Thoracic aorta (tissue), 2 donors: Measurements from ENCODE around the gene CXCL17. TPM values are rescaled to one million over a fixed set of nuclear protein-coding genes. Genes with fewer than 3 reads are reported as not detected.

Source experiments
- ATAC-seq: fragments of 150-250 bp; one replicate; pipeline ENCODE4 v1.8.0; 2017; ENCODE audit warnings: low read depth; ENCODE audit not compliant: insufficient number of reproducible peaks, low FRiP score
- DNase-seq: peaks from one replicate; pipeline ENCODE4 v3.0.0-alpha.2; 2020; ENCODE audit warnings: low spot score
- H3K27ac ChIP-seq, 2 donors: fragments of 200-600 bp; sonication (generic); 1 replicate in 1 of 2; 2 replicates in 1 of 2; pipeline ENCODE4 v1.5.1; 2016; ENCODE audit warnings: mild to moderate bottlenecking in 2 of 2, moderate library complexity in 2 of 2
- H3K27me3 ChIP-seq: fragments of 200-600 bp; sonication (generic); replicated peaks from 2 replicates; pipeline ENCODE4 v1.6.0; 2016; ENCODE audit warnings: mild to moderate bottlenecking; ENCODE audit not compliant: insufficient read depth
- H3K36me3 ChIP-seq: fragments of 200-600 bp; sonication (generic); one replicate; pipeline ENCODE4 v1.5.1; 2016
- H3K4me1 ChIP-seq, 2 donors: fragments of 200-600 bp; sonication (generic); 1 replicate in 1 of 2; 2 replicates in 1 of 2; pipeline versions ENCODE4 v1.5.1 to v1.6.0; 2016; ENCODE audit warnings: low read depth in 2 of 2, mild to moderate bottlenecking in 1 of 2; ENCODE audit not compliant: control insufficient read depth in 1 of 2
- H3K4me3 ChIP-seq: fragments of 200-600 bp; sonication (generic); 2 replicates; pipeline ENCODE4 v1.5.1; 2016; ENCODE audit warnings: mild to moderate bottlenecking
- H3K9me3 ChIP-seq: fragments of 200-600 bp; sonication (generic); 2 replicates; pipeline ENCODE4 v1.5.1; 2016
- CTCF ChIP-seq: fragments of 200-600 bp; sonication (generic); IDR thresholded peaks from one replicate; pipeline ENCODE4 v1.5.1; 2019; ENCODE audit warnings: antibody characterized with exemption
- total RNA-seq, 2 donors: library from RNA; depleted of rRNA; stranded (reverse); fragments of >200 nt; gene quantifications; one replicate each; pipeline versions ENCODE4 v1.1.0 to v1.2.3, GENCODE V29; 2016

CXCL17 gene
- total RNA-seq, 2 donors from 2014 or later: 1.6 TPM; not detected in 1

- Histone ChIP-seq H3K4me1 (peaks cover 9 to 17% of the 10 kb centered on the region in 2 donors), H3K27me3 (no peaks in the 10 kb centered on the region), H3K9me3 (no peaks in the 10 kb centered on the region), H3K4me3 (peak overlapping the region; percentile 85), H3K36me3 (no peaks in the 10 kb centered on the region), H3K27ac (no peak overlapping the region)
- peak; percentile 58 for ATAC-seq
- peak; percentile 59 for DNase-seq
- no peak for TF ChIP-seq CTCF
Measured at GRCh38 chr19:42423462-42424344, 19.0 kb downstream of the CXCL17 start.

GRCh38 chr19:42422901-42423461 is 19.8 kb downstream of the CXCL17 start:
- Histone ChIP-seq H3K36me3 (no peaks in the 10 kb centered on the region), H3K4me1 (peaks cover 9 to 17% of the 10 kb centered on the region in 2 donors), H3K9me3 (no peaks in the 10 kb centered on the region), H3K4me3 (peak overlapping the region; percentile 85), H3K27ac (no peak overlapping the region), H3K27me3 (no peaks in the 10 kb centered on the region)
- ATAC-seq: no peak
- TF ChIP-seq CTCF: no peak
- DNase-seq: no peak

GRCh38 chr19:42422092-42422900 is 20.4 kb downstream of the CXCL17 start:
- TF ChIP-seq CTCF: no peak
- Histone ChIP-seq H3K4me3 (peak overlapping the region; percentile 85), H3K27me3 (no peaks in the 10 kb centered on the region), H3K9me3 (no peaks in the 10 kb centered on the region), H3K36me3 (no peaks in the 10 kb centered on the region), H3K4me1 (peaks cover 9 to 17% of the 10 kb centered on the region in 2 donors), H3K27ac (no peak overlapping the region)
- no peak for DNase-seq
- no peak for ATAC-seq

GRCh38 chr19:42421591-42422031 is 21.1 kb downstream of the CXCL17 start:
- ATAC-seq (no peak), DNase-seq (no peak)
- no peaks in the 10 kb centered on the region for H3K9me3 ChIP-seq
- no peak overlapping the region for H3K4me3 ChIP-seq
- no peak for TF ChIP-seq CTCF
- H3K27ac ChIP-seq: no peak overlapping the region
- peaks cover 9 to 17% of the 10 kb centered on the region in 2 donors for H3K4me1 ChIP-seq
- H3K36me3 ChIP-seq: no peaks in the 10 kb centered on the region
- no peaks in the 10 kb centered on the region for H3K27me3 ChIP-seq

- TF ChIP-seq CTCF: no peak
- H3K27me3 ChIP-seq: no peaks in the 10 kb centered on the region
- ATAC-seq (no peak), DNase-seq (no peak)
- H3K4me3 ChIP-seq: no peak overlapping the region
- no peak overlapping the region for H3K27ac ChIP-seq
- H3K9me3 ChIP-seq: no peaks in the 10 kb centered on the region
- H3K4me1 ChIP-seq: peaks cover 9 to 17% of the 10 kb centered on the region in 2 donors
- no peaks in the 10 kb centered on the region for H3K36me3 ChIP-seq
Measured at GRCh38 chr19:42421101-42421500, 21.6 kb downstream of the CXCL17 start.
